ENCODE measurements around the gene THSD4. TPM values are rescaled to one million over a fixed set of nuclear protein-coding genes. Genes with fewer than 3 reads are reported as not detected.
A peak's percentile ranks its signal among the peaks of the same experiment; 100 is the strongest.

THSD4 gene
- total and polyA plus RNA-seq, 2 of the 4 experiments (the other 2 are of a cell fraction), result 25.5 to 31.1 TPM

DNA sequence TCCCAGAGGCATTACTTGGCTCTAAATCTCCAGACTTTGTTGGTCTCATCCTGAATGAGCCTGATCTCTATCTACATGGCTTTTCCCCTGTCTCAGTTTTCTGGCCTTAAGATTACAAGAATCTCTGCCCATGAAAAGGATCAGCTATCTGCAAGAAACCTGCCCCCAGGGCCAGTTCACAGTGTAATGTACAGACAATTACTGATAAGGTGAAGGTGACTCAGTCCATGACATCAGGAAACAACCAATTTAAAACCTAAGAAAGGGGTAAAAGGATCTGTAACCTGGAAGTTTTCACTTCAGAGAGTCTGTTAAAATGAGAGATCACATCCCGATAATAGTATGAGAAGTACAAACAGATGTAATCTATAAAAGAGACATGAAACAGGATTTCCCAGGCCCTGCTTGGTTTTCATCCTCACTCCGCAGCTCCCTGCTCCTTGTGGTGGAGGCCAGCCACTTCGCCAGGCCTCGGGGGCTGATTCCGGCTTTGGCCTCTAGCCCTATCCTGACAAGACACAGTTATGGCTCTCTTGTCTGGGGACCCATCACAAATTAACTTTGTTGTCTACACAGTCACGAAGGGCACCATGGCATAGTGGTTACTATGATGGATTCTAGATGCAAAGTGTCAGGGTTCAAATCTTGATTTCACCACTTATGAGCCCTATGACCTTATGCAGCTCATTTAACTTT, 136.9 kb downstream of the THSD4 start:
- Histone ChIP-seq H4K5ac (ENCODE audit: low read depth, low read length) (no peak overlapping the region), H3K27ac (ENCODE audit: insufficient read depth, low read length) (no peak overlapping the region), H3K4ac (ENCODE audit: low read depth, low read length) (peak overlapping the region; percentile 26; the same call in 1 of the 2 replicates), H3K27me3 (ENCODE audit: control insufficient read depth, insufficient read depth, low read length) (no peaks in the 10 kb centered on the region), H2AK5ac (ENCODE audit: low read depth, low read length) (peak overlapping the region; percentile 45; the same call in 1 of the 2 replicates), H3K56ac (ENCODE audit: extremely low read depth, insufficient read depth, low read length) (no peak overlapping the region), H3K14ac (replicated peaks; ENCODE audit: low read depth, low read length) (0 out of 2 replicates have a peak overlapping the region, but pooled peaks have one; percentile 19), H2BK120ac (ENCODE audit: low read depth, low read length) (no peak overlapping the region), H2BK20ac (ENCODE audit: low read depth, low read length) (no peak overlapping the region; the same call in 1 of the 2 replicates), H3K18ac (ENCODE audit: low read depth, low read length) (no peak overlapping the region), H3K36me3 (ENCODE audit: control insufficient read depth, insufficient read depth, low read length) (peaks cover 15% of the 10 kb centered on the region), H3K4me3 (ENCODE audit: insufficient read depth, low read depth, low read length) (no peak overlapping the region), H4K20me1 (ENCODE audit: insufficient read depth, low read length) (no peaks in the 10 kb centered on the region), H3K79me1 (ENCODE audit: low read depth in 1 of 2, low read length in 2 of 2) (peaks cover 8 to 20% of the 10 kb centered on the region in 2 experiments), H2BK5ac (ENCODE audit: low read depth, low read length, poor library complexity, severe bottlenecking) (no peak overlapping the region), H3K4me2 (ENCODE audit: low read depth, low read length) (no peak overlapping the region), H2AFZ (replicated peaks; ENCODE audit: low read length, poor library complexity) (no peak overlapping the region), H3K23ac (ENCODE audit: low read depth, low read length) (no peak overlapping the region), H4K91ac (ENCODE audit: insufficient read depth, low read depth, low read length) (0 out of 2 replicates have a peak overlapping the region, but pooled peaks have one; percentile 1), H2BK15ac (ENCODE audit: low read depth, low read length) (0 out of 3 replicates have a peak overlapping the region, but pooled peaks have one; percentile 5), H2AK9ac (replicated peaks; ENCODE audit: low read depth, low read length, poor library complexity) (no peak overlapping the region), H3K9me1 (ENCODE audit: insufficient read depth, low read length) (peaks cover 13% of the 10 kb centered on the region), H3K9ac (ENCODE audit: low read depth, low read length) (no peak overlapping the region), H4K8ac (ENCODE audit: low read depth in 2 of 2, low read length in 2 of 2) (0 out of 4 replicates have a peak overlapping the region, but pooled peaks of 1 of the 2 experiments have one; percentile 17), H3K9me3 (ENCODE audit: control insufficient read depth, insufficient read depth, low read length) (no peaks in the 10 kb centered on the region), H3K4me1 (ENCODE audit: control insufficient read depth, insufficient read depth, low read length) (peaks cover 18% of the 10 kb centered on the region)
- intact Hi-C loops (cut with micrococcal nuclease) (no loop called here), in situ Hi-C loops (cut with MboI; ENCODE audit: low sequenced_read_pairs) (no loop called here), dilution Hi-C loops (cut with HindIII; ENCODE audit: low sequenced_read_pairs, unreplicated experiment) (no loop called here)
- ATAC-seq (ENCODE audit: low read depth) (no peak), DNase-seq (peak; percentile 56)
- no peak for TF ChIP-seq CHD1 (IDR thresholded peaks at IDR 0.05; ENCODE audit: low read depth, low read length)
- CTCF ChIA-PET, result no interaction called here
- POLR2A ChIA-PET (ENCODE audit: unreplicated experiment), result no interaction called here
- no TSS peak for BruUV-seq (replicated peaks)
- 100% methylated on average over 1 of the region's 6 CpGs; no CpG with 5 or more reads in 1 of the 2 experiments for whole genome bisulfite sequencing, 2 experiments (ENCODE audit: extremely low coverage in 2 of 2, insufficient read length in 1 of 2)

All from IMR-90 (cell line).